ENCODE results near the gene KLHL28.
A peak's percentile ranks its signal among the peaks of the same experiment; 100 is the strongest.

The KLHL28 gene

DNA sequence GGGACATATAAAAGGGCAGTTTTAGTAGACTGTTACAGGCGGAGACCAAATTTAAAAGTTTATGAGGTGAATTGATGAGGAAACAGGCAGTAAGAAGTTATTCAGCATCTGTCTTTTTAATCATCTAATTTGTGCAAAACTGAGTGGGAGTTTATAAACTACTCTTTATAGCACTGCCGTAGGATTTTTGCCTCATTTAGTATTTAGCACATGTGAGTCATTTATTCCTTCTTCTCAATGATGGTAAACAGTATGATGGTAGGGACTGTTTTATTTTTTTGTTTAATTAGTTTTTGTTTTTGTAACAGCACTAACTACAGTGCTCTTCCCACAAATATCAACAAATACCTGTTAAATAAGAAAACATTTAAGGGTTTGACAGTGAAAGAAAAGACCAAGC lies 20.8 kb upstream of the KLHL28 start:
- Histone ChIP-seq H3K9ac (ENCODE audit: insufficient read length) (no peak overlapping the region), H3K4me3 (no peak overlapping the region), H3K27ac (no peak overlapping the region), H3K9me3 (ENCODE audit: low read depth, low read length) (no peaks in the 10 kb centered on the region), H3K36me3 (ENCODE audit: insufficient read depth, low read length) (no peaks in the 10 kb centered on the region)
- DNase-seq (ENCODE audit: low read depth, low spot score): no peak
- no peak for TF ChIP-seq FOXP2 (optimal IDR thresholded peaks at IDR 0.05; ENCODE audit: control extremely low read depth, extremely low read length, insufficient read depth)

DNA sequence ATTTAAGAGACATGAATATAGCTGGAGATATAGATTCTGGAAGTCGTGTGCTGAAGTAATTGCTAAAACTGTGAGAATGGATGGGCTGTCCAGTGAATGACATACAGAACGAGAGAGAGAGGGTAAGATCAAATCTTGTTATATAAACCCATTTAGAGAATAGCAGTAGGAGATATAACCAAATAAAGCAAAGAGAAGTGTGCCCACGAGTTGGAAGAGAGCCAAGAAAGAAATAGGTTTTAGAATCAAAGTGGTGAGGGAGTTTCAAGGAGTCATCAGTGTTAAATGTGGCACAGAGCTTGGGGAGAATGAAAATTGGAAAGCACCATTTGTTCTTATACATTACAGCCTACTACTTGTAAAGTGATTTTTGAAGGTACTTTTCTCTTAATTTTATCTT lies 19.5 kb upstream of the KLHL28 start:
- no peak for TF ChIP-seq POLR2AphosphoS5 (IDR thresholded peaks at IDR 0.05; ENCODE audit: borderline replicate concordance, low read depth, low read length)
- no peak for TF ChIP-seq EZH2 (IDR thresholded peaks at IDR 0.05)
- no peak for TF ChIP-seq FOXP2 (optimal IDR thresholded peaks at IDR 0.05; ENCODE audit: control extremely low read depth, extremely low read length, insufficient read depth)
- no peaks in the 10 kb centered on the region for H3K9me3 ChIP-seq (ENCODE audit: low read depth, low read length)
- DNase-seq (ENCODE audit: low read depth, low spot score): no peak
- no peak overlapping the region for H3K9ac ChIP-seq (ENCODE audit: insufficient read length)
- H3K27ac ChIP-seq: no peak overlapping the region
- no peaks in the 10 kb centered on the region for H3K36me3 ChIP-seq (ENCODE audit: insufficient read depth, low read length)
- H3K4me3 ChIP-seq: no peak overlapping the region

DNA sequence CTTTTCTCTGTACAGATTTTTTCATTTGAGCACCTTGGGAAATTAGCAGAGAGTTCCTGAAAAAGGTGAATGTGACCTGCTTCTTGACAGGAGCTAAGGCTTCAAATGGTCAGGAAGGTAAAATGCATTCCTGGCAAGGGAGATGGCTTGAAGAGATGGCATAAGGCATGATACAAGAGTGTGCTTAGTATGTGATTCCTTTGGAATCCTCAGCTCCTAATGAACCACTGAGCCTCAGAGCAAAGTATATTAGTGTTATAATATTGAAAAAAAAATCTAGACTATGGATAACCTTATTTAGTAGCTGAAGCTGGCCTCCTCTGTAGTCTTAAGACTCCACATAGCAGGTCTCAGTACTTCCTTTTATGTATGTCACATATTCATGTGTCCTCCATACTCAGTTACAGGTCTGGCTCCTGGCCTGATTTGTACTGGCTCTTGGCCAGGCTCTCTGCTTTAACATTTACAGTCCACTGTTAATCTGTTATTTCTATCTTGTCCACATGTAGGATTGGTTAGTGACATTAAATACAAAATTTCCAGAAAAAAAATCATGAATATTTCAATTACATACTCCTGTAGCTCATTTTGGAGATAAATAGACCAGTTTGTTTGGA lies 18.1 kb upstream of the KLHL28 start:
- TF ChIP-seq POLR2AphosphoS5 (IDR thresholded peaks at IDR 0.05; ENCODE audit: borderline replicate concordance, low read depth, low read length) (no peak), FOXP2 (optimal IDR thresholded peaks at IDR 0.05; ENCODE audit: control extremely low read depth, extremely low read length, insufficient read depth) (no peak), EZH2 (IDR thresholded peaks at IDR 0.05) (no peak)
- no peak for DNase-seq (ENCODE audit: low read depth, low spot score)

DNA sequence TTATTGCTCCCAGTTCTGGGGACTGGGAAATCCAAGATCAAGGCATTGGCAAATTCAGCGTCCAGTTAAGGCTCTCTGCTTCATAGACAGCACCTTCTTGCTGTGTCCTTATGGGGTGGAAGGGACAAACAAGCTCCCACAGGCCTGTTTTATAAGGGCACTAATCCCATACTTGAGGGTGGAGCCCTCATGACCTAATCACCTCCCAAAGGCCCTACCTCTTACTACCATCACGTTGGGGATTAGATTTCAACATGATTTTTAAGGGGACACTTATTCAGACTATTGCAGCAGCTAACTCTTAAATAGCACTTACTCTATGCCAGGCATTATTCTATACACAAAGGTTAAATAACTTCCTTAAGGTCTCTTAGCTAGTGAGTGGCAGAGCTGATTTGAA lies 17.5 kb upstream of the KLHL28 start:
- Histone ChIP-seq H3K9me3 (ENCODE audit: low read depth, low read length) (no peaks in the 10 kb centered on the region), H3K36me3 (ENCODE audit: insufficient read depth, low read length) (no peaks in the 10 kb centered on the region; the same call in 1 of the 2 replicates), H3K27ac (no peak overlapping the region), H3K4me3 (no peak overlapping the region), H3K9ac (ENCODE audit: insufficient read length) (no peak overlapping the region)
- DNase-seq (ENCODE audit: low read depth, low spot score): no peak
- no peak for TF ChIP-seq POLR2AphosphoS5 (IDR thresholded peaks at IDR 0.05; ENCODE audit: borderline replicate concordance, low read depth, low read length)
- TF ChIP-seq EZH2 (IDR thresholded peaks at IDR 0.05): no peak
- no peak for TF ChIP-seq FOXP2 (optimal IDR thresholded peaks at IDR 0.05; ENCODE audit: control extremely low read depth, extremely low read length, insufficient read depth)

More for the DNA sequence above, 18.1 kb upstream of the KLHL28 start:
- no peaks in the 10 kb centered on the region for H3K9me3 ChIP-seq (ENCODE audit: low read depth, low read length)
- no peak overlapping the region for H3K27ac ChIP-seq
- no peak overlapping the region for H3K9ac ChIP-seq (ENCODE audit: insufficient read length)
- H3K36me3 ChIP-seq (ENCODE audit: insufficient read depth, low read length): no peaks in the 10 kb centered on the region; the same call in 1 of the 2 replicates
- H3K4me3 ChIP-seq: no peak overlapping the region

DNA sequence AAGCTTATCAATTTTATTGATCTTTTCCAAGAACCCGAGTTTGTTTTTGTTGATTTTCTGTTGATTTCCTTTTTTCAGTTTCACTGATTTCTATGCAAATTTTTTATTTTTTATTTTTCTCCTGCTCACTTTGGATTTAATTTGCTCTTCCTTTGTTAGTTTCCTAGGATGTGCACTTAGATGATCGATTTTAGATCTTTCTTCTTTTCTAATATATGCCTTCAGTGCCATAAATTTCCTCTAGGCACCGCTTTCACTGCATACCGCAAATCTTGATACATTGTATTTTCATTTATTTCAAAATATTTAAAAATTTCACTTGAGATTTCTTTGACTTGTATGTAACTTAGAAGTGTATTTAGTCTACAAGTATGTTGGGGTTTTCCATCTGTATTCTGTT lies 9.7 kb upstream of the KLHL28 start:
- Histone ChIP-seq H3K4me3 (no peak overlapping the region), H3K9ac (ENCODE audit: insufficient read length) (no peak overlapping the region), H3K9me3 (ENCODE audit: low read depth, low read length) (no peaks in the 10 kb centered on the region), H3K27ac (no peak overlapping the region), H3K36me3 (ENCODE audit: insufficient read depth, low read length) (peaks cover 17% of the 10 kb centered on the region)
- no peak for DNase-seq (ENCODE audit: low read depth, low spot score)
- TF ChIP-seq EZH2 (IDR thresholded peaks at IDR 0.05) (no peak), POLR2AphosphoS5 (IDR thresholded peaks at IDR 0.05; ENCODE audit: borderline replicate concordance, low read depth, low read length) (no peak), FOXP2 (optimal IDR thresholded peaks at IDR 0.05; ENCODE audit: control extremely low read depth, extremely low read length, insufficient read depth) (no peak)

DNA sequence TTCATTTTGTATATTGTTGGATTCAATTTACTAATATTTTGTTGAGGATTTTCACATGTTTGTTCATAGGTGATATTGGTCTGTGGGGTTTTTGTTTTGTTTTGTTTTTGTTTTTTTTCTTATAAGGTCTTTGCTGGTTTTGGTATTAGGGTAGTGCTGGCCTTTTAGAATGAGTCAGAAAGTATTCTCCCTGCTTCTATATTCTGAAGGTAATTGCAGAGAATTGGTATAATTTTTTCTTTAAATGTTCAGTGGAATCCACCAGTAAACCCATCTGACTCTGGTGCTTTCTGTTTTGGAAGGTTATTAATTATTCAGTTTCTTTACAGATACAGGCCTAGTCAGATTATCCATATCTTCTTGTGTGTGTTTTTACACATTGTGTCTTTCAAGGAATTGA lies 9.2 kb upstream of the KLHL28 start:
- H3K4me3 ChIP-seq: no peak overlapping the region
- no peak for TF ChIP-seq POLR2AphosphoS5 (IDR thresholded peaks at IDR 0.05; ENCODE audit: borderline replicate concordance, low read depth, low read length)
- TF ChIP-seq FOXP2 (optimal IDR thresholded peaks at IDR 0.05; ENCODE audit: control extremely low read depth, extremely low read length, insufficient read depth): no peak
- no peak for TF ChIP-seq EZH2 (IDR thresholded peaks at IDR 0.05)

DNA sequence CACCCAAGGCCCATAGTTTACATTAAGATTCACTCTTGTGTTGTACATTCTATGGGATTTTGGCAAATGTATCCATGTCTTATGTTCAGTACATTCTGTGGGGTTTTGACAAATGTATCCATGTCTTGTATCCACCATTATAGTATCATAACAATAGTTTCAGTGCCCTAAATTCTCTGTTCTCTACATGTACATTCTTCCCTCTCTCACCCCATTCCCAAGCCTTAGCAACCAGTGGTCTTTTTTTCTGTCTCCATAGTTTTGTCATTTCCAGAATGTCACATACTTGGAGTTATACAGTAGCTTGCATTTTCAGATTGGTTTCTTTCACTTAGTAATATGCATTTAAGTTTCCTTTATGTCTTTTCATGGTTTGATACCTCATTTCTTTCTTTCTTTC lies 7.0 kb upstream of the KLHL28 start:
- no peaks in the 10 kb centered on the region for H3K9me3 ChIP-seq (ENCODE audit: low read depth, low read length)
- peaks cover 17% of the 10 kb centered on the region for H3K36me3 ChIP-seq (ENCODE audit: insufficient read depth, low read length)
- no peak overlapping the region for H3K9ac ChIP-seq (ENCODE audit: insufficient read length)
- TF ChIP-seq FOXP2 (optimal IDR thresholded peaks at IDR 0.05; ENCODE audit: control extremely low read depth, extremely low read length, insufficient read depth) (no peak), EZH2 (IDR thresholded peaks at IDR 0.05) (no peak), POLR2AphosphoS5 (IDR thresholded peaks at IDR 0.05; ENCODE audit: borderline replicate concordance, low read depth, low read length) (no peak)
- H3K27ac ChIP-seq: no peak overlapping the region
- no peak overlapping the region for H3K4me3 ChIP-seq
- no peak for DNase-seq (ENCODE audit: low read depth, low spot score)

More for the DNA sequence above, 9.2 kb upstream of the KLHL28 start:
- H3K9ac ChIP-seq (ENCODE audit: insufficient read length): no peak overlapping the region
- peaks cover 17% of the 10 kb centered on the region for H3K36me3 ChIP-seq (ENCODE audit: insufficient read depth, low read length)
- no peak for DNase-seq (ENCODE audit: low read depth, low spot score)
- no peak overlapping the region for H3K27ac ChIP-seq
- H3K9me3 ChIP-seq (ENCODE audit: low read depth, low read length): no peaks in the 10 kb centered on the region

DNA sequence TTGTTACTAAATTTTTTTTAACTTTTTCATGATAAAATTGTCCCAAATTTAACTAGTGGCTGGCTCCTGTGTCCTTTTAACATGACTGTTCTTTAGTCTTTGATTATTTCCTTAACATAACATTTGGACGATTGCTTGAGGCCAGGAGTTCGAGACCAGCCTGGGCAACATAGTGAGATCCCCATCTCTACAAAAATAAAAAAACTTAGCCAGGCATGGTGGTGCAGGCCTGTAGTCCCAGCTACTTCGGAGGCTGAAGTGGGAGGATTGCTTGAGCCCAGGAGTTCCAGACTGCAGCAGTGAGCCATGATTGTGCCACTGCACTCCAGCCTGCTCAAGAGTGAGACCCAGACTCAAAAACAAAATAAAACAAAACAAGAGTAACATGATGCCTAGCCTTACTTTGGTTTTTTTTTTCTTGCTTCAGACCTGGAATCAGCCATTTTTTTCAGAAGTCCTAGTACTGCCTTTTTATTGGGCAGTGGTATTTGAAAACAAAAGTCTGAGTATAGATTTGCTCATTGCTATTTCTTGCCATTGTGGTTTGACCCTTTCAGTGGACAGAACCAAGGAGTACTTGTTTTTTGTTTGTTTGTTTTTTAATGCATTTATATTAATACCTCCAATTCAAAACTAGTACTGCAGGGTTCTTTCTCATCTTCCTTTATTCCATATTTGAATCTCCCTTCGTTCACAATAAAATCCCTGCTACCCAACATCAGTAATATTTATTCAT lies 5.0 kb upstream of the KLHL28 start:
- peak overlapping the region; percentile 67 for H3K4me3 ChIP-seq
- TF ChIP-seq FOXP2 (optimal IDR thresholded peaks at IDR 0.05; ENCODE audit: control extremely low read depth, extremely low read length, insufficient read depth): no peak
- no peak for TF ChIP-seq EZH2 (IDR thresholded peaks at IDR 0.05)
- no peak for TF ChIP-seq POLR2AphosphoS5 (IDR thresholded peaks at IDR 0.05; ENCODE audit: borderline replicate concordance, low read depth, low read length)
- DNase-seq (ENCODE audit: low read depth, low spot score): no peak
- peak overlapping the region; percentile 51; the same call in 1 of the 2 replicates for H3K27ac ChIP-seq
- peak overlapping the region; percentile 7 for H3K9ac ChIP-seq (ENCODE audit: insufficient read length)
- peaks cover 17% of the 10 kb centered on the region for H3K36me3 ChIP-seq (ENCODE audit: insufficient read depth, low read length)
- no peaks in the 10 kb centered on the region for H3K9me3 ChIP-seq (ENCODE audit: low read depth, low read length)

Measured in SK-N-MC (cell line).